ENCODE data around the gene TBXA2R.

DNA sequence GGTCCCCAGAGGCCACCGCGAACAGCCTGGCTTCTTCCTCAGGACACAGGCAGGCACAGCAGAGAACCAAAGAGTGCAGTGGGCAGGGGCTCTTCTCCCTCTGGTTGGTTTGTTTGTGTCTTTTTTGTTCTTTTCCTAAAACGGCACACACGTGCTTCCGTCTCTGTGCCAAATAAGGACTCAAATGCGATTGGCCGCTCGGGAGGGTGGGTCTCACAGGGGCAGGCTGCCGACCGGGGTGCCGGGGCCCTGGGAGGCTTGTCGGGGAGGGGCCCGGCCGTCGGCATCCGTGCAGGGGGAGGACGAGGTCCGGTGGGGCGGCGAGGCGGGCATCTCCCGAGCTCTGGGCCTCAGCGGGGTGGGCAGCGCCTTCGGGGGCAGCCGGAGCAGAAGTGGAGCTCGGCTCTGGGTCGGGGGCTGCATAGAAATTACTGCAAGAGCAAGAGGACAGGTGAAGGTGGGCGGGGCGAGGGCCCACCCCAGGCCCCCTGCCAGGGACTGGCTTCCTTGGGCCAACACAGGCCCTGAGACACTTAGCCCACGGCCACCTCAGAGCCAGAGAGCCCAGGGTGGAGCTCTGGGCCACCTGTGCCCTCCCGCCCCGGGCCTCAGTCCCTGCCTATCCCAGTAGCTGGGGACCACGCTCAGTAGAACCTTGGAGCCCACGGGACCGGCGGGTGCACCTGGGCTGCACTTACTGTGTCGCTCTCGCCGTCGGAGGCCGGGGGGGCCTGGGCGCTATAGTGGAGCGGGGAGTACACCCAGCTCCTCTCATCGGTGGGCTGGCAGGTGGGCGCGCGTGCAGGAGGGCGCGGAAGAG is 26.3 kb upstream of the TBXA2R start:
- TF ChIP-seq, protein P1, sequence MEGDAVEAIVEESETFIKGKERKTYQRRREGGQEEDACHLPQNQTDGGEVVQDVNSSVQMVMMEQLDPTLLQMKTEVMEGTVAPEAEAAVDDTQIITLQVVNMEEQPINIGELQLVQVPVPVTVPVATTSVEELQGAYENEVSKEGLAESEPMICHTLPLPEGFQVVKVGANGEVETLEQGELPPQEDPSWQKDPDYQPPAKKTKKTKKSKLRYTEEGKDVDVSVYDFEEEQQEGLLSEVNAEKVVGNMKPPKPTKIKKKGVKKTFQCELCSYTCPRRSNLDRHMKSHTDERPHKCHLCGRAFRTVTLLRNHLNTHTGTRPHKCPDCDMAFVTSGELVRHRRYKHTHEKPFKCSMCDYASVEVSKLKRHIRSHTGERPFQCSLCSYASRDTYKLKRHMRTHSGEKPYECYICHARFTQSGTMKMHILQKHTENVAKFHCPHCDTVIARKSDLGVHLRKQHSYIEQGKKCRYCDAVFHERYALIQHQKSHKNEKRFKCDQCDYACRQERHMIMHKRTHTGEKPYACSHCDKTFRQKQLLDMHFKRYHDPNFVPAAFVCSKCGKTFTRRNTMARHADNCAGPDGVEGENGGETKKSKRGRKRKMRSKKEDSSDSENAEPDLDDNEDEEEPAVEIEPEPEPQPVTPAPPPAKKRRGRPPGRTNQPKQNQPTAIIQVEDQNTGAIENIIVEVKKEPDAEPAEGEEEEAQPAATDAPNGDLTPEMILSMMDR (IDR thresholded peaks at IDR 0.05; ENCODE audit: low read length): no peak
- no peak for TF ChIP-seq EZH2 (IDR thresholded peaks at IDR 0.05; ENCODE audit: borderline replicate concordance, low read length)

Measured in OCI-LY1 (cell line).